SHP77 (cell line): Measurements from ENCODE around the gene TUFT1.

Source experiments
- DNase-seq, 2 experiments: peaks; one replicate each; lab custom pipeline; 2025; lab: John Stamatoyannopoulos, UW

The TUFT1 gene, protein sequence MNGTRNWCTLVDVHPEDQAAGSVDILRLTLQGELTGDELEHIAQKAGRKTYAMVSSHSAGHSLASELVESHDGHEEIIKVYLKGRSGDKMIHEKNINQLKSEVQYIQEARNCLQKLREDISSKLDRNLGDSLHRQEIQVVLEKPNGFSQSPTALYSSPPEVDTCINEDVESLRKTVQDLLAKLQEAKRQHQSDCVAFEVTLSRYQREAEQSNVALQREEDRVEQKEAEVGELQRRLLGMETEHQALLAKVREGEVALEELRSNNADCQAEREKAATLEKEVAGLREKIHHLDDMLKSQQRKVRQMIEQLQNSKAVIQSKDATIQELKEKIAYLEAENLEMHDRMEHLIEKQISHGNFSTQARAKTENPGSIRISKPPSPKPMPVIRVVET

DNA sequence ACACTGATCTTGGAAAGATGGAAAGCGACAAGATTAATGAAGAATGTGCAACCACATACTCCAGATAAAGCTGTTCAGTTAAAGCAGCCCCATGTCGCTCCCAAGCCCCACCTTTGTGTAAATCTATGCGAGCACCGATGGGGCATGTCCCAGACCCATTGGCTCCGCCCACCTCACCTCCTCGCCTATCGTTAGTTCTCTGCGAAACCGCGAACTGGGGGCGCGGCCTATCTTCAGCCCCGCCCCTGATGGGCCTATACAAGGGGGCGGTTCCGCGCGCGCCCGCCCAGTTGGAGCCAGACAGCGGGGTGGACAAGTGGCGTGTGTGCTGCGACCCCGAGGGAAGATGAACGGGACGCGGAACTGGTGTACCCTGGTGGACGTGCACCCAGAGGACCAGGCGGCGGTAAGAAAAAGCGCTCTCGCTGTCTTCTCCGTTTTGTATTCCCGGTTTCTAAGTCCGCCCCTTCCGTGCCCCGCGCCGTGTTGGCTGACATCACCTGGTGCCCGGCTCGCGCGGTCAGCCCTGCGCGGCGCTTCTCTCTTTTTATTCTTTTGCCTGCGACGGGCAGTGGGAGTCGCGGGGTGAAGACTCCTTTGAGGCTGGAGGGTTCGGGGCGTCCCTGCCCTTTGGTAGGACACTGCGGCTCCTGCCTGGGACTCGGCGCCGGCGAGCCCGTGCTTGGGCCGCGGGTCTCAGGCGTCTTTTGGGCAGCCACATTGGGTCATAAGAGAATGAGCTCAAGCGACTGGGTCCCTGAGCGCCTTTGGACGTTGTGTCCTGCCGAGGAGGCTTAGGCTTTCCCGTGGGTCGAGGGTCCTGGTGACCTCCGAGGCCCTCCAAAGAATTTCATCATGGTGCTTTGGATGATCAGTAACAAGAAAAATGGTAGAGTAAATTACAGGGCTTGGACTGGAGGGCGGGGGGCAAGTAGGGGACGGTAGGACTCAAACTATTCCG, at the start of gene TUFT1:
Gene TUFT1 (plus strand): TSS at position 289 of the 961 bp plus-strand sequence. CDS start 58 bp downstream, at position 347.
- DNase-seq = peak; percentile 98 to 99

- DNase-seq = no peak
Measured at GRCh38 chr1:151491641-151492040, 48.5 kb upstream of the TUFT1 start.

DNA sequence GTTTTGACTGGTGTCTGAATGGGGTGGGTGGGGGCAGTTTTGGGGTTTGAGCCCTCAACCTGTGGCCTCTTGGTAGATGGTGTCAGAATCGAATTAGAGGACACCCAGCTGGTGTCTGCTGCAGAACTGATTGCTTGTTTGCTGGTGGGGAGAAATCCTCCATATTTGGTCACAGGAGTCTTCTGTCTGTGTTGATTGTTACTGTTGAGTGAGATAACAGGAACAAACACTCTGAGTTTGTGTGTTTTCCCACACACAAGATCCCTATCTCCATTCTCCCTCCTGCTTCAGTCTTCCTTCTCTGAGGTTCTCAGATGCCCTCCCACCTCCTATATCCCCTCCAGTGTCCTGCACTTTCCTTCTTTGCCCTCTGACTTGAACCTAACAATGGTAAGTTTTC, 48.0 kb upstream of the TUFT1 start:
- DNase-seq = no peak

GRCh38 chr1:151493042-151493441, 47.1 kb upstream of the TUFT1 start:
- DNase-seq = no peak

GRCh38 chr1:151494741-151495281, 45.3 kb upstream of the TUFT1 start:
- DNase-seq = no peak

- DNase-seq = no peak
Measured at GRCh38 chr1:151495316-151495715, 44.8 kb upstream of the TUFT1 start.

DNA sequence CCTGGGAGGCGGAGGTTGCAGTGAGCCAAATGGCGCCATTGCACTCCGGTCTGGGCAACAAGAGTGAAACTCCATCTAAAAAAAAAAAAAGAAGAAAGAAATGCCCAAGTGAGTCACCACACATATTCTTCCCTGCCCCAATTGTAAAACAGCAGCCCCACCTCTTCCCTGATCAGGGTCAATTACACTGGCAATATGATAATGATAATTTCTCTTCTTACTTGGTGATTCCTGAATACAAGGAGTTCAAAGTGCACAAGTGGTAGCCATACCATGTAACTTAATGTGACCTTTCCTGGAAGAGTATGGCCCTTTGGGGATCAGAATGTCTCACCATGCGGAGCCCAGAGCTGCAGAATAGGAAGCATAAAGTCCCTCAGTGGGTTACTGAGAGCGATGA, 40.7 kb upstream of the TUFT1 start:
- DNase-seq = no peak

GRCh38 chr1:151499930-151500329, 40.2 kb upstream of the TUFT1 start:
- no peak for DNase-seq

GRCh38 chr1:151501474-151501873, 38.6 kb upstream of the TUFT1 start:
- DNase-seq = no peak

DNA sequence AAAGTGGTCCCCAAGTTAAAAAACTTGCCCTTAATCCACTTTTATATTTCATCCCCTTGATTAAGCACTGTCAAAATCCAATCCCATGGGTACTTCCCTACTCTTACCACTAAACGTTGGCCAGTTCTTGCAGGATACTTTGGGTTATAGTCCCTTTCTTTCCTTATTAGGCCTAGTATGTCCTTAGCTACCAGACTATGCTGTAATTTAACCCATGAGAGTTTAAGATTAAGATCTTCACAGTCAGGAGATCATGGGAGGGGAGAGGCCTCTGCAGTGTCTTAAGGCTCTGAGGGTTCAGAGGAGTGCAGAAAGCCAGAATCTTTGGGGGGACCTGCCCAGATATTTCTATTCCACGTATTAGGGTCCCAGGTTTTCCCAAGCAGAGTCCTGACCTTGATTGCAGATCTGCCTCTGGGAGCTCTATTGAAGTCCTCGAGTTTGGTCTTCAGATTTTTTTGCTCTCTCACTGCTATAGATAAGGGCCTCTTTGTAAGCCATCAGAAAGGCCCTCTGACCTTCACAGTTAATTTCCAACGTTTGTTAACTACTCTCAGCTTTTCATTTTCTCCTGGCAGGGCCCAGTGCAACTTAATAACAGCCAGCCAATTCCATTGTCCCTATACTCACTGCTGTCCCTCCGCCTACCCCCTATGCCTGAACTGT, 37.9 kb upstream of the TUFT1 start:
- no peak for DNase-seq

- no peak for DNase-seq
Measured at GRCh38 chr1:151502859-151503780, 37.0 kb upstream of the TUFT1 start.

DNA sequence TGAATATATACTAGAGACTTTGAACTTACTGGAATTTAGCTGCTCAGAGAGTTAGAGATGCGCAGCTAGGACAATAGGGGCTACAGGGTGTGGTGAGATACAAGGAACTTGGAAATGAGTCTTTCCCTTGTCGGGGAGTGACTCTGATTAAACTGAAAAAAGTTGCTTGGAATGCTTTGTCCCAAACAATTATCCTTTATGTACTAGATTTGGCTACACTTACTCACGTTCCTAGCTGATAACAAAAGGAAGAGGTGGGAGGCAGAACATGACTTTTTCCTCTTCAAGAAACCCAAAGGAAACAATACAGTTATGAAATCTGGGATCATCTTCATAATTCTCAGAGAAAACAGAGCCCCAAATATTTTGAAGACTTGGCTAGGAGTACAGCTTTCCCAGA, 35.9 kb upstream of the TUFT1 start:
- no peak for DNase-seq

GRCh38 chr1:151504759-151505158, 35.4 kb upstream of the TUFT1 start:
- no peak for DNase-seq

DNA sequence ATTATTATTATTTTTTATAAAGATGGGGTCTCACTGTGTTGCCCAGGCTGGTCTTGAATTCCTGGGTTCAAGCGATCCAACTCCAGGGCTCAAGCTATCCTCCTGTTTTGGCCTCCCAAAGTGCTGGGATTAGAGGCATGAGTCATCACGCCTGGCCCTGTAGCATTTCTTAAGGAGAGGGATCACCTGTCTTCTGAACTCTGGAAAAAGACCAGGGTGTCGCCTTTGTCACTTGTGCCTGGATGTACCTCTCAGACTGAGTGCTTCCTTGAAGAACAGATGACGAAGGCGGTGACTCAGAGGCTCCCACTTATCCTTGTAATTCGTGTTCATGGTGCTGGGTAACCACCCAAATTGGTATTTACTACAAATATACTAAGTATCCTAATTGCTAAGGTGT, 31.3 kb upstream of the TUFT1 start:
- DNase-seq = no peak

GRCh38 chr1:151509350-151510019, 30.6 kb upstream of the TUFT1 start:
- DNase-seq = no peak

GRCh38 chr1:151510020-151510405, 30.1 kb upstream of the TUFT1 start:
- DNase-seq = no peak

DNA sequence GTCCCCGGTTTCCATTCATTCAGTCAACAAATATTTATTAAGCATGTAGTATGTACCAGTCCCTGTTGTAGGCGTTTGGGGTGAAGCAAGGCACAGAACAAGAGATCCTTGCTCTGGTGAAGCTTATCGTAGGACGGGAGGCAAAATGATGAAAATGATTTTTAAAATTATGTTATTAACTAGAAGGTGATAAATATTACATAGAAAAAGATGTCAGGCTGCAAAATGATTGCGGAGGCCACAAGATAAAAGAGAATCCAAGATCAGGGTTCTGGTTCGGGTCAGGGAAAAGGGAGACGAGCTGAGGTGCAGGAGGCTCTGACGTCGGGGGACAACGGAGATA, 29.5 kb upstream of the TUFT1 start:
- no peak for DNase-seq

GRCh38 chr1:151510957-151511635, 29.0 kb upstream of the TUFT1 start, which contains the start of gene CGN:
Gene CGN, plus strand, starts transcription at chr1:151511387. Its CDS starts 7,133 bp downstream, at chr1:151518520.
- DNase-seq = peak; percentile 99

GRCh38 chr1:151511636-151512215, 28.4 kb upstream of the TUFT1 start:
- peak; percentile 46 to 74 for DNase-seq
